Lower lobe of right lung (tissue), 2 donors: ENCODE results near the gene RPP14. TPM values are rescaled to one million over a fixed set of nuclear protein-coding genes. Genes with fewer than 3 reads are reported as not detected.

Experiments
- ATAC-seq, 2 donors: fragments of 200-7000 bp; cut with Tn5 transposase; one replicate each; pipeline ENCODE4 v1.9.1; 2020 to 2022; ENCODE audit warnings: mild to moderate bottlenecking in 2 of 2, moderate library complexity in 2 of 2
- DNase-seq: peaks from one replicate; pipeline ENCODE4 v3.0.0-alpha.2; 2020
- H3K27ac ChIP-seq: fragments of 200-600 bp; one replicate; pipeline ENCODE4 v1.8.0; 2022
- H3K27me3 ChIP-seq: fragments of 200-600 bp; one replicate; pipeline ENCODE4 v1.8.0; 2022; ENCODE audit warnings: low read depth
- H3K36me3 ChIP-seq: fragments of 200-600 bp; one replicate; pipeline ENCODE4 v1.8.0; 2022; ENCODE audit warnings: mild to moderate bottlenecking
- H3K4me1 ChIP-seq: fragments of 200-600 bp; one replicate; pipeline ENCODE4 v1.8.0; 2022
- H3K4me3 ChIP-seq: fragments of 200-600 bp; one replicate; pipeline ENCODE4 v1.8.0; 2022; ENCODE audit warnings: mild to moderate bottlenecking
- H3K9me3 ChIP-seq: fragments of 200-600 bp; one replicate; pipeline ENCODE4 v1.8.0; 2022
- CTCF ChIP-seq: fragments of 200-600 bp; IDR thresholded peaks from one replicate; pipeline ENCODE4 v1.8.0; 2022; ENCODE audit warnings: antibody characterized with exemption, mild to moderate bottlenecking
- intact Hi-C: fragments of 100-400 bp; cut with DNase I; formaldehyde crosslinking; loops from one replicate; pipeline ENCODE4 v1.11.0; 2022
- total RNA-seq: library from RNA; stranded (reverse); fragmentation: NEBNext Ultra II Directional; extraction: Animal tissue kit (Norgen Biotek cat#: 25700); gene quantifications from one replicate; pipeline ENCODE4 v1.2.1, GENCODE V29; 2021
- donor health status: DM: no; HTN: yes; CAD: no; lungs with severe emphysema.

The RPP14 gene
- total RNA-seq, 1 donor from 2014 or later: 11.4 TPM

- no peak overlapping the region for H3K4me3 ChIP-seq
- H3K36me3 ChIP-seq: peaks cover 13% of the 10 kb centered on the region
- H3K9me3 ChIP-seq: no peaks in the 10 kb centered on the region
- H3K4me1 ChIP-seq: peaks cover 18% of the 10 kb centered on the region
- no peak overlapping the region for H3K27ac ChIP-seq
- DNase-seq: no peak
- ATAC-seq: no peak
- intact Hi-C loops: no loop called here
- no peak for TF ChIP-seq CTCF
- no peaks in the 10 kb centered on the region for H3K27me3 ChIP-seq
These were observed 41.9 kb downstream of the RPP14 start for GRCh38 chr3:58347984-58348383.

GRCh38 chr3:58349792-58350626 lies 44.0 kb downstream of the RPP14 start:
- DNase-seq (no peak), ATAC-seq (peak; percentile 18 to 51)
- TF ChIP-seq CTCF: no peak
- no peak overlapping the region for H3K4me3 ChIP-seq
- H3K36me3 ChIP-seq: peaks cover 8% of the 10 kb centered on the region
- intact Hi-C loops: no loop called here
- H3K27me3 ChIP-seq: no peaks in the 10 kb centered on the region
- no peaks in the 10 kb centered on the region for H3K9me3 ChIP-seq
- H3K27ac ChIP-seq: no peak overlapping the region
- peaks cover 31% of the 10 kb centered on the region for H3K4me1 ChIP-seq

GRCh38 chr3:58350627-58351013 lies 44.6 kb downstream of the RPP14 start:
- Histone ChIP-seq H3K27ac (no peak overlapping the region), H3K9me3 (no peaks in the 10 kb centered on the region), H3K4me1 (peaks cover 33% of the 10 kb centered on the region), H3K4me3 (no peak overlapping the region), H3K36me3 (peaks cover 8% of the 10 kb centered on the region), H3K27me3 (no peaks in the 10 kb centered on the region)
- ATAC-seq (peak; percentile 60 to 68), DNase-seq (no peak)
- no peak for TF ChIP-seq CTCF
- intact Hi-C loops: no loop called here

GRCh38 chr3:58351920-58352319 lies 45.9 kb downstream of the RPP14 start:
- H3K4me3 ChIP-seq: no peak overlapping the region
- no peaks in the 10 kb centered on the region for H3K27me3 ChIP-seq
- DNase-seq (no peak), ATAC-seq (no peak)
- H3K9me3 ChIP-seq: no peaks in the 10 kb centered on the region
- H3K27ac ChIP-seq: no peak overlapping the region
- intact Hi-C loops: no loop called here
- H3K36me3 ChIP-seq: peaks cover 8% of the 10 kb centered on the region
- peaks cover 42% of the 10 kb centered on the region for H3K4me1 ChIP-seq
- no peak for TF ChIP-seq CTCF

GRCh38 chr3:58352626-58353025 lies 46.6 kb downstream of the RPP14 start:
- no peak for TF ChIP-seq CTCF

More at GRCh38 chr3:58352626-58353025, 46.6 kb downstream of the RPP14 start:
- intact Hi-C loops: no loop called here
- H3K27me3 ChIP-seq: no peaks in the 10 kb centered on the region
- no peak for DNase-seq
- H3K4me3 ChIP-seq: no peak overlapping the region
- no peak overlapping the region for H3K27ac ChIP-seq
- H3K36me3 ChIP-seq: peaks cover 8% of the 10 kb centered on the region
- H3K9me3 ChIP-seq: no peaks in the 10 kb centered on the region
- H3K4me1 ChIP-seq: peaks cover 42% of the 10 kb centered on the region
- ATAC-seq: no peak
